ENCODE results near the gene LHFPL2. TPM values are rescaled to one million over a fixed set of nuclear protein-coding genes. Genes with fewer than 3 reads are reported as not detected.

LHFPL2 gene
- total and polyA plus RNA-seq, 2 donors from 2014 or later: 1.8 to 12.6 TPM

DNA sequence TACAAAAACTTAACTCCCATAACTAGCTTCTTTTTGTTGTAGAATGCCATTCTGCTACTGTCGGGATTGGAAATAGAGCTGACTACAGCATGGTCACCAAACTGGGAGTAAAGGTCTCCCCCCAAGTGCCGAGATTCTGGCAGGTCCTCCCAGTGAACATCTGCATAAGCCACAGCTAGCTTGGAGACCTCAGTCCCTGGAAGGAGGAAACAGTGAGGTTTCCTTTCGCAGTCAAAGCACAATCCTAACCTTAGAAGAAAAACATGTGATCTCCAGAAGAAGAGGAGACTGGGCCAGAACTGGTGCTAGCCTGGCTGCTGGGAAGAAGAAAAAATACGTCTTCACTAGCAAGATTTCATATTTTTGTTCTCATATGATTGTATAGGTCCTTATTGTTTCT, 160.7 kb downstream of the LHFPL2 start:
- DNase-seq (no peak), FAIRE-seq (no peak)
- no peak overlapping the region for H3K4me3 ChIP-seq (ENCODE audit: low read length in 3 of 3)
- H3K27me3 ChIP-seq (ENCODE audit: control insufficient read depth, insufficient read depth, low read length): no peaks in the 10 kb centered on the region
- no peak overlapping the region for H3K27ac ChIP-seq (ENCODE audit: low read depth in 2 of 2, low read length in 2 of 2)
- no peaks in the 10 kb centered on the region for H3K4me1 ChIP-seq (ENCODE audit: control insufficient read depth in 2 of 3, insufficient read depth in 2 of 3, low read depth in 1 of 3, low read length in 3 of 3)
- intact Hi-C loops (cut with DNase I): no loop called here
- no peak overlapping the region for H3K9ac ChIP-seq (ENCODE audit: low read length in 3 of 3)
- H3K9me3 ChIP-seq (ENCODE audit: control insufficient read depth in 2 of 3, insufficient read depth in 1 of 3, low read length in 3 of 3): no peaks in the 10 kb centered on the region
- H3K36me3 ChIP-seq (ENCODE audit: control insufficient read depth in 2 of 3, insufficient read depth in 3 of 3, low read length in 3 of 3): peaks cover 0 to 5% (median 4%) of the 10 kb centered on the region in 3 donors
- TF ChIP-seq CTCF (IDR thresholded peaks at IDR 0.05; ENCODE audit: borderline replicate concordance, extremely low read depth, insufficient read depth): no peak

- no peak overlapping the region for H3K27ac ChIP-seq (ENCODE audit: low read depth in 2 of 2, low read length in 2 of 2)
- H3K27me3 ChIP-seq (ENCODE audit: control insufficient read depth, insufficient read depth, low read length): no peaks in the 10 kb centered on the region
- H3K36me3 ChIP-seq (ENCODE audit: control insufficient read depth in 2 of 3, insufficient read depth in 3 of 3, low read length in 3 of 3): peaks cover 0 to 5% (median 4%) of the 10 kb centered on the region in 3 donors
- DNase-seq (no peak), FAIRE-seq (no peak)
- no peaks in the 10 kb centered on the region for H3K9me3 ChIP-seq (ENCODE audit: control insufficient read depth in 2 of 3, insufficient read depth in 1 of 3, low read length in 3 of 3)
- H3K4me3 ChIP-seq (ENCODE audit: low read length in 3 of 3): no peak overlapping the region
- intact Hi-C loops (cut with DNase I): no loop called here
- H3K4me1 ChIP-seq (ENCODE audit: control insufficient read depth in 2 of 3, insufficient read depth in 2 of 3, low read depth in 1 of 3, low read length in 3 of 3): no peaks in the 10 kb centered on the region
- TF ChIP-seq CTCF (IDR thresholded peaks at IDR 0.05; ENCODE audit: borderline replicate concordance, extremely low read depth, insufficient read depth): no peak
- H3K9ac ChIP-seq (ENCODE audit: low read length in 3 of 3): no peak overlapping the region
Measured at GRCh38 chr5:78486218-78486617, 162.4 kb downstream of the LHFPL2 start.

- H3K27ac ChIP-seq (ENCODE audit: low read depth in 2 of 2, low read length in 2 of 2): no peak overlapping the region
- intact Hi-C loops (cut with DNase I): no loop called here
- no peak overlapping the region for H3K4me3 ChIP-seq (ENCODE audit: low read length in 3 of 3)
- H3K9ac ChIP-seq (ENCODE audit: low read length in 3 of 3): no peak overlapping the region
- no peaks in the 10 kb centered on the region for H3K4me1 ChIP-seq (ENCODE audit: control insufficient read depth in 2 of 3, insufficient read depth in 2 of 3, low read depth in 1 of 3, low read length in 3 of 3)
- H3K27me3 ChIP-seq (ENCODE audit: control insufficient read depth, insufficient read depth, low read length): no peaks in the 10 kb centered on the region
- no peak for TF ChIP-seq CTCF (IDR thresholded peaks at IDR 0.05; ENCODE audit: borderline replicate concordance, extremely low read depth, insufficient read depth)
- no peak for FAIRE-seq
- DNase-seq: no peak
- H3K9me3 ChIP-seq (ENCODE audit: control insufficient read depth in 2 of 3, insufficient read depth in 1 of 3, low read length in 3 of 3): no peaks in the 10 kb centered on the region
- peaks cover 0 to 5% (median 4%) of the 10 kb centered on the region in 3 donors for H3K36me3 ChIP-seq (ENCODE audit: control insufficient read depth in 2 of 3, insufficient read depth in 3 of 3, low read length in 3 of 3)
Measured at GRCh38 chr5:78483809-78484521, 164.6 kb downstream of the LHFPL2 start.

Data from kidney (tissue), 14 donors.